HCT116 (cell line): ENCODE results near the gene KDM7A. TPM values are rescaled to one million over a fixed set of nuclear protein-coding genes. Genes with fewer than 3 reads are reported as not detected.

Source experiments
- ATAC-seq: fragments of 200-7000 bp; cut with Tn5 transposase; 2 replicates; pipeline ENCODE4 v1.9.1; 2020; ENCODE audit warnings: mild to moderate bottlenecking, moderate library complexity
- BruUV-seq: library from RNA; stranded (reverse); fragments of 400-500 nt; replicated peaks from 2 replicates; lab custom pipeline; 2021; lab: Mats Ljungman, UMichigan
- CTCF ChIA-PET: fragments of 300-600 bp; sonication (Branson Sonifier 250); formaldehyde crosslinking; loops from one replicate; lab custom pipeline; 2021; ENCODE audit warnings: antibody characterized with exemption; lab: Charles Lee
- POLR2A ChIA-PET: fragments of 300-600, 350-600 bp; sonication (Branson Sonifier 250); formaldehyde crosslinking; loops from one replicate; lab custom pipeline; 2021; ENCODE audit warnings: antibody characterized with exemption; lab: Charles Lee
- RAD21 ChIA-PET, 2 experiments: fragments of 300-600 bp; sonication (Branson Sonifier 250); formaldehyde crosslinking; loops; one replicate each; lab custom pipeline; 2023; ENCODE audit warnings: low total read pairs in 2 of 2; ENCODE audit not compliant: uncharacterized antibody in 2 of 2, unreplicated experiment in 2 of 2, low non-redundant PET in 1 of 2; lab: Charles Lee
- DNase-seq: peaks from one replicate; pipeline ENCODE4 v3.0.0-alpha.2; 2010; ENCODE audit warnings: low read depth, low spot score
- H2AFZ ChIP-seq: fragments of 200-600 bp; shearing (Covaris generic), sonication (generic); 2 replicates; pipeline ENCODE4 v1.6.1; 2017; ENCODE audit warnings: low read depth, mixed run types, mixed read lengths, antibody characterized with exemption, low read length; ENCODE audit not compliant: poor library complexity, severe bottlenecking
- H3K27ac ChIP-seq: 2 replicates; pipeline ENCODE4 v1.5.1; 2012; ENCODE audit warnings: low read depth, low read length
- H3K27me3 ChIP-seq: fragments of 200-600 bp; sonication (generic); 2 replicates; pipeline ENCODE4 v1.6.1; 2016; ENCODE audit warnings: mixed run types, low read length, mixed read lengths; ENCODE audit not compliant: insufficient read depth
- H3K36me3 ChIP-seq, 2 experiments: fragments of 200-500 bp in 1 of 2; fragments of 200-600 bp in 1 of 2; sonication (Bioruptor generic) in 1 of 2; sonication (generic) in 1 of 2; 2 replicates each; pipeline versions ENCODE4 v1.5.1 to v1.6.1; 2014 to 2016; ENCODE audit warnings: low read length in 2 of 2, inconsistent platforms in 1 of 2, mixed read lengths in 1 of 2, mixed run types in 1 of 2; ENCODE audit not compliant: insufficient read depth in 2 of 2, control insufficient read depth in 1 of 2
- H3K4me1 ChIP-seq, 2 experiments: fragments of 200-600 bp in 1 of 2; sonication (generic) in 1 of 2; 2 replicates each; pipeline versions ENCODE4 v1.5.1 to v1.6.1; 2012 to 2017; ENCODE audit warnings: low read length in 2 of 2, inconsistent platforms in 1 of 2, mild to moderate bottlenecking in 1 of 2, mixed read lengths in 1 of 2, mixed run types in 1 of 2, moderate library complexity in 1 of 2; ENCODE audit not compliant: insufficient read depth in 2 of 2, control insufficient read depth in 1 of 2
- H3K4me2 ChIP-seq: fragments of 200-600 bp; sonication (generic); 2 replicates; pipeline ENCODE4 v1.6.1; 2017; ENCODE audit warnings: mixed run types, low read length, mixed read lengths
- H3K4me3 ChIP-seq, 2 experiments: fragments of 200-600 bp in 1 of 2; sonication (generic) in 1 of 2; replicated peaks in 1 of 2; 2 replicates each; pipeline ENCODE4 v1.5.1; 2011 to 2016; ENCODE audit warnings: low read length in 2 of 2, control low read depth in 1 of 2, low read depth in 1 of 2, mild to moderate bottlenecking in 1 of 2, mixed read lengths in 1 of 2, mixed run types in 1 of 2
- H3K79me2 ChIP-seq: fragments of 200-600 bp; sonication (generic); 2 replicates; pipeline ENCODE4 v1.6.1; 2017; ENCODE audit warnings: mild to moderate bottlenecking, mixed run types, low read length, moderate library complexity, mixed read lengths; ENCODE audit not compliant: insufficient read depth
- H3K9ac ChIP-seq: fragments of 200-600 bp; sonication (generic); 2 replicates; pipeline ENCODE4 v1.6.1; 2016; ENCODE audit warnings: low read length, mixed read lengths
- H3K9me2 ChIP-seq: fragments of 200-600 bp; sonication (generic), shearing (Covaris generic); 2 replicates; pipeline ENCODE4 v1.6.1; 2017; ENCODE audit warnings: mixed run types, mild to moderate bottlenecking, moderate library complexity; ENCODE audit not compliant: insufficient read depth
- H3K9me3 ChIP-seq, 2 experiments: fragments of 200-500 bp in 1 of 2; fragments of 200-600 bp in 1 of 2; sonication (Bioruptor generic) in 1 of 2; sonication (generic) in 1 of 2; 2 replicates each; pipeline ENCODE4 v1.6.1; 2014 to 2017; ENCODE audit warnings: low read length in 2 of 2, mixed read lengths in 2 of 2, inconsistent platforms in 1 of 2, low read depth in 1 of 2, mild to moderate bottlenecking in 1 of 2, mixed run types in 1 of 2, moderate library complexity in 1 of 2; ENCODE audit not compliant: control insufficient read depth in 1 of 2, insufficient read depth in 1 of 2
- H4K20me1 ChIP-seq: fragments of 200-600 bp; sonication (generic), shearing (Covaris generic); 2 replicates; pipeline ENCODE4 v1.6.1; 2017; ENCODE audit warnings: mixed run types, mild to moderate bottlenecking, moderate library complexity; ENCODE audit not compliant: insufficient read depth
- CEBPB ChIP-seq: IDR thresholded peaks from 2 replicates; pipeline ENCODE4 v1.6.1; 2012; ENCODE audit warnings: low read depth
- CTCF ChIP-seq, 3 experiments: fragments of 200-600 bp in 1 of 3; sonication (generic) in 1 of 3; IDR thresholded peaks in 2 of 3; conservative IDR thresholded peaks in 1 of 3; 2 replicates each; pipeline ENCODE4 v1.5.1; 2012 to 2017; ENCODE audit warnings: low read depth in 2 of 3, low read length in 2 of 3, antibody characterized with exemption in 1 of 3, borderline replicate concordance in 1 of 3, control low read depth in 1 of 3, mild to moderate bottlenecking in 1 of 3, mixed read lengths in 1 of 3, mixed run types in 1 of 3, moderate library complexity in 1 of 3; ENCODE audit not compliant: insufficient read depth in 1 of 3
- EGR1 ChIP-seq: IDR thresholded peaks from 2 replicates; pipeline ENCODE4 v1.6.1; 2012; ENCODE audit warnings: low read depth
- EZH2phosphoT487 ChIP-seq: fragments of 200-600 bp; IDR thresholded peaks from 2 replicates; pipeline ENCODE4 v1.6.1; 2018; ENCODE audit warnings: antibody characterized with exemption, borderline replicate concordance
- JUND ChIP-seq: IDR thresholded peaks from 2 replicates; pipeline ENCODE4 v1.6.1; 2012
- MAX ChIP-seq: IDR thresholded peaks from 2 replicates; pipeline ENCODE4 v1.6.1; 2012
- POLR2A ChIP-seq: IDR thresholded peaks from 2 replicates; pipeline ENCODE4 v1.7.0; 2011; ENCODE audit warnings: borderline replicate concordance; ENCODE audit not compliant: insufficient read depth, insufficient read length; ENCODE audit errors: extremely low read depth
- REST ChIP-seq: IDR thresholded peaks from 2 replicates; pipeline ENCODE4 v1.6.1; 2012; ENCODE audit warnings: low read depth
- SIN3A ChIP-seq: IDR thresholded peaks from 2 replicates; pipeline ENCODE4 v1.6.1; 2012; ENCODE audit warnings: low read depth
- YY1 ChIP-seq: IDR thresholded peaks from 2 replicates; pipeline ENCODE4 v1.6.1; 2011; ENCODE audit warnings: low read length, low read depth, moderate library complexity, mild to moderate bottlenecking; ENCODE audit not compliant: insufficient replicate concordance; ENCODE audit errors: extremely low read depth
- ZBTB33 ChIP-seq: IDR thresholded peaks from 2 replicates; pipeline ENCODE4 v1.6.1; 2011; ENCODE audit warnings: mild to moderate bottlenecking, low read length, moderate library complexity; ENCODE audit not compliant: insufficient replicate concordance; ENCODE audit errors: extremely low read depth
- ZNF274 ChIP-seq: fragments of 200-500 bp; sonication (Bioruptor generic); IDR thresholded peaks from 2 replicates; pipeline ENCODE4 v1.6.1; 2014; ENCODE audit warnings: mild to moderate bottlenecking, low read depth, low read length, inconsistent platforms
- intact Hi-C: fragments of 100-400 bp; cut with micrococcal nuclease; formaldehyde crosslinking; loops from 2 replicates; pipeline ENCODE4 v1.10.0; 2022
- total RNA-seq: library from RNA; stranded (reverse); gene quantifications from one replicate; pipeline ENCODE4 v1.2.1, GENCODE V29; 2021; ENCODE audit not compliant: unreplicated experiment

Gene KDM7A
- total RNA-seq, 1 experiment from 2014 or later: 11.6 TPM

- TF ChIP-seq CTCF (IDR thresholded peaks at IDR 0.05 in 2 of 3, conservative IDR thresholded peaks at IDR 0.05 in 1 of 3; ENCODE audit: borderline replicate concordance in 1 of 3, insufficient read depth in 1 of 3, low read depth in 2 of 3, low read length in 2 of 3) (no peak), ZBTB33 (no peak), CEBPB (no peak), ZNF274 (no peak), EZH2phosphoT487 (no peak), JUND (no peak)
Measured at GRCh38 chr7:140069298-140069949, 107.4 kb downstream of the KDM7A start (continued).

- H3K9ac ChIP-seq: no peak overlapping the region
- no peak overlapping the region for H3K27ac ChIP-seq
- DNase-seq (no peak), ATAC-seq (no peak)
- H3K4me2 ChIP-seq: no peak overlapping the region
- ChIA-PET CTCF (no interaction called here), POLR2A (no interaction called here), RAD21 (no interaction called here)
- TF ChIP-seq YY1 (no peak), POLR2A (no peak), REST (no peak), MAX (no peak), EGR1 (no peak), SIN3A (no peak), ZBTB33 (no peak)
- no TSS peak for BruUV-seq
- intact Hi-C loops: no loop called here
- peaks cover 6 to 7% of the 10 kb centered on the region in 2 experiments; a peak in 3 of 4 replicates for H3K4me1 ChIP-seq
- no peaks in the 10 kb centered on the region for H3K9me2 ChIP-seq
- peaks cover 0 to 9% of the 10 kb centered on the region in 2 experiments; a peak in 1 of 4 replicates for H3K9me3 ChIP-seq
- H3K27me3 ChIP-seq: no peaks in the 10 kb centered on the region
- H3K79me2 ChIP-seq: no peaks in the 10 kb centered on the region
- no peaks in the 10 kb centered on the region for H3K36me3 ChIP-seq
- no peak overlapping the region for H3K4me3 ChIP-seq
- no peak overlapping the region for H2AFZ ChIP-seq
- no peaks in the 10 kb centered on the region for H4K20me1 ChIP-seq
Measured at GRCh38 chr7:140068033-140068432, 108.8 kb downstream of the KDM7A start.
